CD14-positive monocyte (primary cell): ENCODE results near the gene SPRR1B. TPM values are rescaled to one million over a fixed set of nuclear protein-coding genes. Genes with fewer than 3 reads are reported as not detected.

Experiments used
- DNase-seq, 3 donors: peaks; one replicate each; pipeline ENCODE4 v3.0.0-alpha.2; 2011 to 2022
- H2AFZ ChIP-seq: 2 replicates; pipeline ENCODE4 v1.6.0; 2012; ENCODE audit warnings: mild to moderate bottlenecking, low read depth, low read length, inconsistent platforms; ENCODE audit not compliant: insufficient read depth, poor library complexity, severe bottlenecking
- H3K27ac ChIP-seq, 2 donors: 1 replicate in 1 of 2; 2 replicates in 1 of 2; pipeline ENCODE4 v1.5.1; 2012 to 2013; ENCODE audit warnings: low read length in 2 of 2, control low read depth in 1 of 2, inconsistent platforms in 1 of 2, low read depth in 1 of 2, mild to moderate bottlenecking in 1 of 2
- H3K27me3 ChIP-seq, 2 donors: one replicate each; pipeline versions ENCODE4 v1.6.0 to v1.6.1; 2011 to 2013; ENCODE audit warnings: low read length in 2 of 2; ENCODE audit not compliant: control insufficient read depth in 2 of 2, insufficient read depth in 2 of 2
- H3K36me3 ChIP-seq, 2 donors: replicated peaks in 1 of 2; 1 replicate in 1 of 2; 2 replicates in 1 of 2; pipeline versions ENCODE4 v1.5.1 to v1.6.1; 2012 to 2013; ENCODE audit warnings: low read length in 2 of 2, control low read depth in 1 of 2, inconsistent platforms in 1 of 2, mild to moderate bottlenecking in 1 of 2; ENCODE audit not compliant: insufficient read depth in 2 of 2, control insufficient read depth in 1 of 2
- H3K4me1 ChIP-seq, 2 donors: 1 replicate in 1 of 2; 2 replicates in 1 of 2; pipeline versions ENCODE4 v1.5.1 to v1.6.1; 2012 to 2013; ENCODE audit warnings: low read length in 2 of 2, control low read depth in 1 of 2, inconsistent platforms in 1 of 2, mild to moderate bottlenecking in 1 of 2, moderate library complexity in 1 of 2; ENCODE audit not compliant: insufficient read depth in 2 of 2, control insufficient read depth in 1 of 2
- H3K4me2 ChIP-seq: replicated peaks from 2 replicates; pipeline ENCODE3; 2012; ENCODE audit warnings: low read length, moderate library complexity, mild to moderate bottlenecking; ENCODE audit not compliant: poor library complexity, severe bottlenecking; ENCODE audit errors: extremely low read depth
- H3K4me3 ChIP-seq, 3 experiments: fragments of 200-600 bp in 1 of 3; sonication (generic) in 1 of 3; replicated peaks in 1 of 3; 1 replicate in 2 of 3; 2 replicates in 1 of 3; pipeline ENCODE4 v1.5.1; 2011 to 2013; ENCODE audit warnings: low read length in 3 of 3, mild to moderate bottlenecking in 3 of 3, control low read depth in 2 of 3, low read depth in 2 of 3, inconsistent platforms in 1 of 3, moderate library complexity in 1 of 3
- H3K79me2 ChIP-seq: 2 replicates; pipeline ENCODE4 v1.6.0; 2012; ENCODE audit warnings: mild to moderate bottlenecking, control low read depth, inconsistent platforms, low read length, moderate library complexity; ENCODE audit not compliant: insufficient read depth
- H3K9ac ChIP-seq: 2 replicates; pipeline ENCODE4 v1.6.0; 2017; ENCODE audit warnings: low read length, mild to moderate bottlenecking; ENCODE audit not compliant: insufficient read depth, poor library complexity, severe bottlenecking
- H3K9me3 ChIP-seq, 2 donors: replicated peaks in 1 of 2; 1 replicate in 1 of 2; 2 replicates in 1 of 2; pipeline versions ENCODE4 v1.5.1 to v1.6.1; 2012 to 2013; ENCODE audit warnings: low read length in 2 of 2, control low read depth in 1 of 2; ENCODE audit not compliant: control insufficient read depth in 1 of 2, insufficient read depth in 1 of 2
- H4K20me1 ChIP-seq: 2 replicates; pipeline ENCODE4 v1.6.0; 2012; ENCODE audit warnings: mild to moderate bottlenecking, low read length, control low read depth, moderate library complexity; ENCODE audit not compliant: insufficient read depth
- H3K27ac Mint-ChIP-seq, 7 donors: one replicate each; pipeline ENCODE4 v1.8.0; 2020; ENCODE audit warnings: mild to moderate bottlenecking in 7 of 7, mixed read lengths in 7 of 7, moderate library complexity in 6 of 7, inconsistent platforms in 2 of 7
- H3K27me3 Mint-ChIP-seq, 3 donors: one replicate each; pipeline ENCODE4 v1.8.0; 2021 to 2022; ENCODE audit warnings: low read depth in 3 of 3, mild to moderate bottlenecking in 3 of 3, mixed read lengths in 3 of 3, moderate library complexity in 3 of 3, inconsistent platforms in 1 of 3
- H3K36me3 Mint-ChIP-seq, 2 donors: one replicate each; pipeline ENCODE4 v1.8.0; 2020; ENCODE audit warnings: mixed read lengths in 2 of 2, inconsistent platforms in 1 of 2, mild to moderate bottlenecking in 1 of 2
- H3K4me1 Mint-ChIP-seq: one replicate; pipeline ENCODE4 v1.8.0; 2020; ENCODE audit warnings: mild to moderate bottlenecking, mixed read lengths
- H3K4me3 Mint-ChIP-seq, 2 donors: one replicate each; pipeline ENCODE4 v1.8.0; 2020; ENCODE audit warnings: mild to moderate bottlenecking in 2 of 2, mixed read lengths in 2 of 2, moderate library complexity in 1 of 2
- H3K9me3 Mint-ChIP-seq, 7 donors: one replicate each; pipeline ENCODE4 v1.8.0; 2020 to 2022; ENCODE audit warnings: mixed read lengths in 7 of 7, mild to moderate bottlenecking in 6 of 7, moderate library complexity in 6 of 7, inconsistent platforms in 2 of 7
- WGBS: methylation state at CpG from one replicate; pipeline ENCODE4 v1.1.5; 2013; ENCODE audit warnings: missing lambda C conversion rate; ENCODE audit not compliant: insufficient coverage; 5-methylcytosine and 5-hydroxymethylcytosine counted together
- intact Hi-C, 2 donors: fragments of 100-400 bp; cut with micrococcal nuclease; formaldehyde crosslinking; loops; one replicate each; pipeline versions ENCODE4 v1.15.0 to v1.15.1; 2023
- polyA plus RNA-seq, 3 donors: library from polyadenylated mRNA; depleted of rRNA in 1 of 3; unstranded in 2 of 3; stranded (reverse) in 1 of 3; fragments of 300-500 nt in 2 of 3; fragments of >200 nt in 1 of 3; fragmentation: Illumina TruSeq in 2 of 3; gene quantifications; 1 replicate in 2 of 3; 2 replicates in 1 of 3; pipeline ENCODE4 v1.2.3, GENCODE V29; 2012 to 2021
- TF ChIP-seq, protein P1 (sequence below): fragments of 200-600 bp; IDR thresholded peaks from one replicate; pipeline ENCODE4 v1.8.0; 2022; ENCODE audit warnings: antibody characterized with exemption, mild to moderate bottlenecking

SPRR1B gene
- polyA plus RNA-seq, 3 donors: not detected

DNA sequence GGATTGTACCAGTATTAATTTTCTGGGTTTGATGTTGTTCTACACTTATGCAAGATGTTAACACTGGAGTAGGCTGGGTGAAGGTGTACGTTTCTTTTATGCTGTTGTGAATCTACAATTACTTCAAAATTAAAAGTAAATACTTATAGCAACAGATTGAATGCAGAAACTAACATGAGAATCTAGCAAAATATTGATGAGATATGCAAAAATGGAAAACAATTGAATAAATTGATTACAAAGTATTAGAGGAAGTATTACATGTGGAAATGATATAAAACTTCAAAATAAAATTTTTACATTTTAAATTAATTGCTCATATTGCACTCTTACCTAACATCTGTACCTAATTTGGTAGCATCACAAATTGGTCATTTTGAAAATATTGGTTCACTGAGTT, 35.2 kb upstream of the SPRR1B start:
- H3K27me3 Mint-ChIP-seq: peaks cover 5 to 13% (median 7%) of the 10 kb centered on the region in 3 donors
- H3K36me3 ChIP-seq: no peaks in the 10 kb centered on the region
- no peak for DNase-seq
- intact Hi-C loops: no loop called here
- no peaks in the 10 kb centered on the region for H3K79me2 ChIP-seq
- H3K4me3 Mint-ChIP-seq: no peak overlapping the region
- H3K9ac ChIP-seq: no peak overlapping the region
- WGBS: no CpG with 5 or more reads among the region's 1 CpG
- H3K27me3 ChIP-seq: peaks cover 2% of the 10 kb centered on the region in 2 donors
- no peaks in the 10 kb centered on the region for H3K4me1 Mint-ChIP-seq
- no peaks in the 10 kb centered on the region for H3K4me1 ChIP-seq
- no peak overlapping the region for H3K27ac ChIP-seq
- no peak overlapping the region for H3K4me2 ChIP-seq
- peaks cover 0 to 7% (median 4%) of the 10 kb centered on the region in 7 donors for H3K9me3 Mint-ChIP-seq
- TF ChIP-seq, protein P1, sequence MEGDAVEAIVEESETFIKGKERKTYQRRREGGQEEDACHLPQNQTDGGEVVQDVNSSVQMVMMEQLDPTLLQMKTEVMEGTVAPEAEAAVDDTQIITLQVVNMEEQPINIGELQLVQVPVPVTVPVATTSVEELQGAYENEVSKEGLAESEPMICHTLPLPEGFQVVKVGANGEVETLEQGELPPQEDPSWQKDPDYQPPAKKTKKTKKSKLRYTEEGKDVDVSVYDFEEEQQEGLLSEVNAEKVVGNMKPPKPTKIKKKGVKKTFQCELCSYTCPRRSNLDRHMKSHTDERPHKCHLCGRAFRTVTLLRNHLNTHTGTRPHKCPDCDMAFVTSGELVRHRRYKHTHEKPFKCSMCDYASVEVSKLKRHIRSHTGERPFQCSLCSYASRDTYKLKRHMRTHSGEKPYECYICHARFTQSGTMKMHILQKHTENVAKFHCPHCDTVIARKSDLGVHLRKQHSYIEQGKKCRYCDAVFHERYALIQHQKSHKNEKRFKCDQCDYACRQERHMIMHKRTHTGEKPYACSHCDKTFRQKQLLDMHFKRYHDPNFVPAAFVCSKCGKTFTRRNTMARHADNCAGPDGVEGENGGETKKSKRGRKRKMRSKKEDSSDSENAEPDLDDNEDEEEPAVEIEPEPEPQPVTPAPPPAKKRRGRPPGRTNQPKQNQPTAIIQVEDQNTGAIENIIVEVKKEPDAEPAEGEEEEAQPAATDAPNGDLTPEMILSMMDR: no peak
- H3K4me3 ChIP-seq: no peak overlapping the region
- no peaks in the 10 kb centered on the region for H4K20me1 ChIP-seq
- no peaks in the 10 kb centered on the region for H3K36me3 Mint-ChIP-seq
- no peak overlapping the region for H3K27ac Mint-ChIP-seq
- no peaks in the 10 kb centered on the region for H3K9me3 ChIP-seq
- H2AFZ ChIP-seq: no peak overlapping the region

DNA sequence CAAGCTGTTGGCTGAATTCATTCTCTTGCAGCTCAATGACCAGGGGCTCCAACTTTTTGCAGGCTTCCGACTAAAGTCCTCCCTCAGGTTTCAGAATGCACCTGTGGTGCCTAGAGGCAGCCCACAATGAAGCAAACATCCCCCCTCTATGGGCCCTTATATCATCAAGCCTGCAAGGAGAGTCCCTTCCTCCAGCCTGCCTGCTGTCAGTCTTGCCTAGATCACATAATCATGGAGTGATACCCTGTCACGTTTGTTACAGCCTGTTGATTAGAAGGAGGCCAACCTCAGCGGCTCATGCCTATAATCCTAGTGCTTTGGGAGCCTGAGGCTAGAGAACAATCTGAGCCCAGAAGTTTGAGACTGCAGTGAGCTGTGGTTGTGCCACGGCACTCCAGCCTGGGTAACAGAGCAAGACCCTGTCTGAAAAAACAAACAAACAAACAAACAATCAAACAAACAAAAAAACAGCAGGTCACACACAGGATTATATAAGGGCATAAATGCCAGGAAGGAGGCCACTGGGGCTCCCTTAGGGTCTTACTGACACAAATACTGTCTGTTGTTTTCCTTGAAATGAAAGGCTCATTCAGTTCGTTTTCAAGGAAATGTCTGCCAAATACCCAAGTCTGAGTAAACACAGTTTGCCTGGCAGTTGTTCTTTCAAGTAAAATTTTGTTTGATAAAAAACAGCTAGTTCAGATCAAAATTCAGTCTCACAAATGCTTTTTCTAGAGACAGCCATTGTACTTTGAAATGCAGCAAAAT, 34.2 kb upstream of the SPRR1B start:
- no peak overlapping the region for H3K9ac ChIP-seq
- H3K4me3 Mint-ChIP-seq: no peak overlapping the region
- 28% methylated on average over 3 of the region's 5 CpGs for WGBS

More for the DNA sequence above, 34.2 kb upstream of the SPRR1B start:
- H3K4me1 Mint-ChIP-seq: no peaks in the 10 kb centered on the region
- TF ChIP-seq, protein P1: no peak
- Histone ChIP-seq H3K4me1 (no peaks in the 10 kb centered on the region), H3K27me3 (peaks cover 2% of the 10 kb centered on the region in 2 donors), H3K79me2 (no peaks in the 10 kb centered on the region), H4K20me1 (no peaks in the 10 kb centered on the region), H3K9me3 (no peaks in the 10 kb centered on the region), H2AFZ (no peak overlapping the region), H3K4me3 (no peak overlapping the region), H3K36me3 (no peaks in the 10 kb centered on the region), H3K4me2 (no peak overlapping the region), H3K27ac (no peak overlapping the region)
- no peak for DNase-seq
- H3K27ac Mint-ChIP-seq: no peak overlapping the region
- H3K27me3 Mint-ChIP-seq: peaks cover 5 to 10% (median 7%) of the 10 kb centered on the region in 3 donors
- peaks cover 0 to 7% (median 4%) of the 10 kb centered on the region in 7 donors for H3K9me3 Mint-ChIP-seq
- intact Hi-C loops: no loop called here
- no peaks in the 10 kb centered on the region for H3K36me3 Mint-ChIP-seq
